GM20431 (cell line): ENCODE results near the gene STAM.

ENCODE experiments used
- in situ Hi-C: fragments of 300-500 bp; cut with MseI, MboI; formaldehyde crosslinking; loops from one replicate; pipeline ENCODE4 v1.15.0; 2020; ENCODE audit warnings: low sequenced_read_pairs; ENCODE audit not compliant: unreplicated experiment

Gene STAM

DNA sequence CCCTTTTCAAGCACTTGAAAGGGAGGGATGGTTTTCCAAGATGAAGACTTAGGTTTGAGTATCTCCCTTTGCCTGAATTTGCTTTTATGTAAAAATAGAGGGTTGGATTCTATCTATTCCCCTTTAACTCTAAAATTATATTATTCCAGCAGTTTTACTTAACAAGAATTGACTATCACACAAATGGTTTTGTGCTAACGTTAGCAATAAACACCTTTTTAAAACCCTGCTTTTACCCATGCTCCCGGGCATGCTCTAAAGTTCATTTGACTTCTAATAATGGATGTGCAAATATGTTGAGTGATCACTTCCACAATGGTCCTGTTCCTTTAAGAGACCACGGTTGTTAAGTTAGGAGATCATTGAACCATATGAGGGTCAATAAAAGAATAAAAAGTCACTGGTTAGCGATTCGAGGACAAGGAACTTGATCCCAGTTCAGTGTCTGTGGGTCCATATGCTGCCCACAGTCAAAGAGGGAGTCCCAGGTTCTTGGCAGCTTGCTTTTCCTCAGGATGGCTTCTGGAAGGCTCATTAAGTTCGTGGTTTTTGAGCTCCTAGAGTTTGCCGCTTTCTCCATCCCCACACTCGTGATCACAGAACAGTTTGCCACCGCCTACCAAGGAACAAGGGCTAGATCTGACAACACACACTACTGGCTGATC lies 108.0 kb downstream of the STAM start, which contains the start of gene TMEM236:
Gene TMEM236, plus strand, starts transcription at position 421 of the 665 bp plus-strand sequence. Its CDS starts 95 bp downstream, at position 516.
- in situ Hi-C loops: no loop called here

DNA sequence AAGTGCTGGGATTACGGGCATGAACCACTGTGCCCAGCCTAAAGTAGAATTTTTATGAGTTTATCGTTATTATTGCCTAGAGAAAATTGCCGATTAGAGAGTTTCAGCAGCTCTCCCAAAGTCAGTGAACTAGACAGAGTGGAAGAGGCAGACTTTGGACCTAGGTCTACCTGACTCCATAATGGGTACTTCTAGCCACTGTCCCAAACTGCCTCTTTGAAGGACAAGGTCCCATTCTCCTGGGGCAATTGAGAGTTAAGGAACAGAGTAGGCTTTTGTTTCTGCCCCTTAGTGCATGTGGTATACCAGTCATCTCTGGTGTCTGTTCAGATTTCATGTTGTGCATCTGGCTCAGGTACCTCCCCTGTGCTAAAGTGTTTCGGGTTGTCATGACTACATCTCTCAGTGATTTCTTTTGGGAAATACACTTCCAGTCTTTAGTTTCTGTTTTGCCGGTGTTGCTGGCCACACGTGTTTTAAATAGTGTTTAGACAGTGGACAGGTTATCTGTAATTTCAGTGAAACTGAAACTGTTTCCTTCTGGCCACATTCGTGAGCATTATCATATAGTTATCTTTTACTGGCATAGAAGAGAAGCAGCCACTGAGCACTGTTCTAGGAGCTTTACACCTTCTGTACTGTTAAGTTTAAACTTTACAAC lies 112.7 kb downstream of the STAM start:
- in situ Hi-C loops: no loop called here

DNA sequence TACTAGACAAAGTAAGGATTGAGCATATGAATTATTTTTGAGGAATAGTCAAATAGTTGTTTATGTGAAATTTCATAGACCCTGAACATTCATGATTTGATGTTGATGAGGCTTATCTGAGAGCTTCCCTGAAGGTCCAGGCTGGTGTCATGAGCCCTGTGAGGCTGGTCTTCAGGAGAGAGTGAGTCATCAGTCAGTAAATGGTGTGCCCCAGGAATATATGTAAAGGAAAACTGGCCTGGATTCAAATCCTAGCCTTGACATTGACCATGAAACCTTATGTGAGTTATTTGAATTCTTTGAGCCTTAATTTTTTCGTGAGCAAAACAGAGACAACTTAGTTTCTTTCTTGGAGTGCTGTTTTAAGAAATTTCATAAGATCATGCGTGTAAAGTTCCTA lies 114.2 kb downstream of the STAM start:
- in situ Hi-C loops: no loop called here

GRCh38 chr10:17758896-17759295 lies 114.9 kb downstream of the STAM start:
- in situ Hi-C loops: no loop called here

DNA sequence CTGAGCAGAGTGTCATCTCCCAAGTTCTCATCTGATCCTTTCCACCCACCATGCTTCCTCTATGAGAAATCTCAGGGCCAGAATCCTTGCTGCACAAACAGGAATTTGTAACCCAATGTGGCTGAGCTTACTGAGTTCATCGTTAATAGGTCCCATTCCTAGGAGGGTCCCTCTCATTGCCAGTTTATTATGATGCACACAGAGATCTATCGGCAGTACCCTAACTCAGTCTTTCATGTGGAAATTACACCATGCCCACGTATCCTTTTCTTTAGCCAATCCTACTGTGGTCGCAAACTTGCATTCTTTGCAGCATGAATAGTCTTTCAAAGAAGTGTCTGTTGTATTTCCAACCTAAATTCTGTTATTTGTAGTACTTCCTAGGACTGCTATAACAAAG lies 120.2 kb downstream of the STAM start:
- in situ Hi-C loops: no loop called here

- in situ Hi-C loops: no loop called here
These were observed 121.7 kb downstream of the STAM start for GRCh38 chr10:17765602-17766001.
